ENCODE data around the gene CDK2.

DNA sequence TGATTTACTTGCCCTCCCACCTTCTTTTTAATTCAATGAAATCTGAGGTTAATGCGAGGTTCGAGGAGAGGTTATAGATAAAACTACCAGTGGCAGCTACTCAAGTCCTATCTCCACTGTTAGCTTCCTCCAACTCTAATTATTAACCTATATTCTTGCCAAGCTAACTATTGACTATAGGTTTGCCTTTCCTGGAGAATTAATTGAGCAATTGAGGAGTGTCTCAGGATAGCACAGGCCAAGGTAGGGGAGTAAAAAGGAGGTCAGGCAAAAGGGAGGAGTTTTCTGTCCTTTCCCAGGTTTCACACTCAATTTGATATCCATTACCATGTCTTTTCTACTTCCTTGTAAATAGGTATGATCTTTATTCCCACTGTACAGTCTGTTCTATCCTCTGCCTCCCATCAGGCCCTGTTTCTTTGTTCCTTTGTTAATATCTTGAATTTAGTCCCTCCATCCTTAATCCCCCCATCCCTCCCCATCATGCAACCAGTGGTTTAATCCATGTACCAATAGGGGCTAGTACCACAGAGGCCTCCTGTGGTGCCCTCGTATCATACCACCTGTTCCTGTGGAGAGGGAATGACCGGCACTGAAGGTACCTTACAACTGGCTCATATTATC lies 26.7 kb downstream of the CDK2 start:
- TF ChIP-seq, protein P1, sequence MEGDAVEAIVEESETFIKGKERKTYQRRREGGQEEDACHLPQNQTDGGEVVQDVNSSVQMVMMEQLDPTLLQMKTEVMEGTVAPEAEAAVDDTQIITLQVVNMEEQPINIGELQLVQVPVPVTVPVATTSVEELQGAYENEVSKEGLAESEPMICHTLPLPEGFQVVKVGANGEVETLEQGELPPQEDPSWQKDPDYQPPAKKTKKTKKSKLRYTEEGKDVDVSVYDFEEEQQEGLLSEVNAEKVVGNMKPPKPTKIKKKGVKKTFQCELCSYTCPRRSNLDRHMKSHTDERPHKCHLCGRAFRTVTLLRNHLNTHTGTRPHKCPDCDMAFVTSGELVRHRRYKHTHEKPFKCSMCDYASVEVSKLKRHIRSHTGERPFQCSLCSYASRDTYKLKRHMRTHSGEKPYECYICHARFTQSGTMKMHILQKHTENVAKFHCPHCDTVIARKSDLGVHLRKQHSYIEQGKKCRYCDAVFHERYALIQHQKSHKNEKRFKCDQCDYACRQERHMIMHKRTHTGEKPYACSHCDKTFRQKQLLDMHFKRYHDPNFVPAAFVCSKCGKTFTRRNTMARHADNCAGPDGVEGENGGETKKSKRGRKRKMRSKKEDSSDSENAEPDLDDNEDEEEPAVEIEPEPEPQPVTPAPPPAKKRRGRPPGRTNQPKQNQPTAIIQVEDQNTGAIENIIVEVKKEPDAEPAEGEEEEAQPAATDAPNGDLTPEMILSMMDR (IDR thresholded peaks at IDR 0.05; ENCODE audit: borderline replicate concordance, extremely low read depth, low read length, poor library complexity, severe bottlenecking) = no peak
- no peak for TF ChIP-seq EZH2 (IDR thresholded peaks at IDR 0.05; ENCODE audit: borderline replicate concordance, low read depth, low read length, severe bottlenecking)

Measured in DND-41 (cell line).